PC-3 (cell line): Measurements from ENCODE around the gene BLNK. TPM values are rescaled to one million over a fixed set of nuclear protein-coding genes. Genes with fewer than 3 reads are reported as not detected.

Source experiments
- ATAC-seq: fragments of 200-7000 bp; cut with Tn5 transposase; 2 replicates; pipeline ENCODE4 v1.9.1; 2020; ENCODE audit warnings: mild to moderate bottlenecking, moderate library complexity
- BruUV-seq: library from RNA; stranded (reverse); fragments of 400-500 nt; replicated peaks from 2 replicates; lab custom pipeline; 2021; lab: Mats Ljungman, UMichigan
- CTCF ChIA-PET: fragments of 300-600 bp; sonication (Branson Sonifier 250); formaldehyde crosslinking; loops from one replicate; lab custom pipeline; 2022; ENCODE audit warnings: antibody characterized with exemption; lab: Charles Lee
- POLR2A ChIA-PET: fragments of 300-600 bp; sonication (Branson Sonifier 250); formaldehyde crosslinking; loops from one replicate; lab custom pipeline; 2022; ENCODE audit warnings: antibody characterized with exemption; ENCODE audit not compliant: unreplicated experiment; lab: Charles Lee
- DNase-seq: peaks from one replicate; pipeline ENCODE4 v3.0.0-alpha.2; 2015
- H2AFZ ChIP-seq: fragments of 300-600 bp; sonication (generic); 2 replicates; pipeline ENCODE4 v1.6.0; 2016; ENCODE audit warnings: antibody characterized with exemption, low read length
- H3F3A ChIP-seq: fragments of 300-600 bp; sonication (generic); one replicate; pipeline ENCODE4 v1.6.0; 2017; ENCODE audit warnings: antibody characterized with exemption, low read length, control low read depth, mild to moderate bottlenecking; ENCODE audit not compliant: unreplicated experiment
- H3K27ac ChIP-seq: fragments of 300-600 bp; sonication (generic); 2 replicates; pipeline ENCODE4 v1.5.1; 2016; ENCODE audit warnings: mild to moderate bottlenecking, low read length
- H3K27me3 ChIP-seq: fragments of 300-600 bp; sonication (generic); 2 replicates; pipeline ENCODE4 v1.6.1; 2016; ENCODE audit warnings: low read length, mixed read lengths
- H3K36me3 ChIP-seq: fragments of 300-600 bp; sonication (generic); 2 replicates; pipeline ENCODE4 v1.6.1; 2016; ENCODE audit warnings: low read depth, mixed run types, low read length, mixed read lengths
- H3K4me1 ChIP-seq: fragments of 300-600 bp; sonication (generic); 2 replicates; pipeline ENCODE4 v1.5.1; 2016; ENCODE audit warnings: low read length; ENCODE audit not compliant: insufficient read depth
- H3K4me2 ChIP-seq: fragments of 300-600 bp; sonication (generic); 2 replicates; pipeline ENCODE4 v1.6.0; 2016; ENCODE audit warnings: low read length
- H3K4me3 ChIP-seq: fragments of 300-600 bp; sonication (generic); 2 replicates; pipeline ENCODE4 v1.5.1; 2016; ENCODE audit warnings: mild to moderate bottlenecking, low read length, mixed read lengths
- H3K79me2 ChIP-seq: fragments of 300-600 bp; sonication (generic); 2 replicates; pipeline ENCODE4 v1.6.1; 2017; ENCODE audit warnings: low read length, mixed read lengths
- H3K9ac ChIP-seq: fragments of 300-600 bp; sonication (generic); 2 replicates; pipeline ENCODE4 v1.6.0; 2016; ENCODE audit warnings: mild to moderate bottlenecking, low read length
- H3K9me2 ChIP-seq: fragments of 300-600 bp; sonication (generic); replicated peaks from 2 replicates; pipeline ENCODE4 v1.6.1; 2016; ENCODE audit warnings: mixed run types, low read length, mixed read lengths
- H3K9me3 ChIP-seq: fragments of 300-600 bp; sonication (generic); 2 replicates; pipeline ENCODE4 v1.6.1; 2016; ENCODE audit warnings: low read length, mixed read lengths
- H4K20me1 ChIP-seq: fragments of 300-600 bp; sonication (generic); 2 replicates; pipeline ENCODE4 v1.6.1; 2016; ENCODE audit warnings: low read length, mixed read lengths
- EZH2 ChIP-seq: fragments of 300-600 bp; sonication (generic); IDR thresholded peaks from one replicate; pipeline ENCODE4 v1.6.1; 2017; ENCODE audit warnings: antibody characterized with exemption, mild to moderate bottlenecking, low read length; ENCODE audit not compliant: unreplicated experiment
- EZH2phosphoT487 ChIP-seq: fragments of 300-600 bp; sonication (generic); IDR thresholded peaks from 2 replicates; pipeline ENCODE4 v1.6.1; 2018; ENCODE audit warnings: mild to moderate bottlenecking, antibody characterized with exemption, low read length, borderline replicate concordance
- intact Hi-C: fragments of 100-400 bp; cut with micrococcal nuclease; formaldehyde crosslinking; loops from 2 replicates; pipeline ENCODE4 v1.9.0; 2023
- total RNA-seq: library from RNA; depleted of rRNA; stranded (reverse); fragments of >200 nt; gene quantifications from 2 replicates; pipeline ENCODE4 v1.2.3, GENCODE V29; 2014
- TF ChIP-seq, protein P1 (sequence below): fragments of 300-600 bp; sonication (generic); conservative IDR thresholded peaks from 2 replicates; pipeline ENCODE4 v1.5.1; 2017; ENCODE audit warnings: antibody characterized with exemption, low read depth, mild to moderate bottlenecking, low read length

The BLNK gene
- total RNA-seq, 1 experiment from 2014 or later, result not detected

- H3K79me2 ChIP-seq, result no peaks in the 10 kb centered on the region
- H3K4me1 ChIP-seq, result no peaks in the 10 kb centered on the region
- no peak for ATAC-seq
- H3K4me3 ChIP-seq, result no peak overlapping the region
- no peaks in the 10 kb centered on the region for H3K9me2 ChIP-seq
- intact Hi-C loops, result no loop called here
- no peaks in the 10 kb centered on the region for H4K20me1 ChIP-seq
- no peaks in the 10 kb centered on the region for H3K9me3 ChIP-seq
- no peak overlapping the region for H2AFZ ChIP-seq
- H3K9ac ChIP-seq, result no peak overlapping the region
- H3F3A ChIP-seq, result no peaks in the 10 kb centered on the region
- H3K36me3 ChIP-seq, result no peaks in the 10 kb centered on the region
- no TSS peak for BruUV-seq
- ChIA-PET POLR2A (no interaction called here), CTCF (no interaction called here)
- H3K27ac ChIP-seq, result no peak overlapping the region
- no peak for DNase-seq
- H3K27me3 ChIP-seq, result peaks cover 42% of the 10 kb centered on the region; the same call in 1 of the 2 replicates
- no peak overlapping the region for H3K4me2 ChIP-seq
- TF ChIP-seq EZH2 (no peak), EZH2phosphoT487 (no peak)
- TF ChIP-seq, protein P1, sequence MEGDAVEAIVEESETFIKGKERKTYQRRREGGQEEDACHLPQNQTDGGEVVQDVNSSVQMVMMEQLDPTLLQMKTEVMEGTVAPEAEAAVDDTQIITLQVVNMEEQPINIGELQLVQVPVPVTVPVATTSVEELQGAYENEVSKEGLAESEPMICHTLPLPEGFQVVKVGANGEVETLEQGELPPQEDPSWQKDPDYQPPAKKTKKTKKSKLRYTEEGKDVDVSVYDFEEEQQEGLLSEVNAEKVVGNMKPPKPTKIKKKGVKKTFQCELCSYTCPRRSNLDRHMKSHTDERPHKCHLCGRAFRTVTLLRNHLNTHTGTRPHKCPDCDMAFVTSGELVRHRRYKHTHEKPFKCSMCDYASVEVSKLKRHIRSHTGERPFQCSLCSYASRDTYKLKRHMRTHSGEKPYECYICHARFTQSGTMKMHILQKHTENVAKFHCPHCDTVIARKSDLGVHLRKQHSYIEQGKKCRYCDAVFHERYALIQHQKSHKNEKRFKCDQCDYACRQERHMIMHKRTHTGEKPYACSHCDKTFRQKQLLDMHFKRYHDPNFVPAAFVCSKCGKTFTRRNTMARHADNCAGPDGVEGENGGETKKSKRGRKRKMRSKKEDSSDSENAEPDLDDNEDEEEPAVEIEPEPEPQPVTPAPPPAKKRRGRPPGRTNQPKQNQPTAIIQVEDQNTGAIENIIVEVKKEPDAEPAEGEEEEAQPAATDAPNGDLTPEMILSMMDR, result no peak
Observed at GRCh38 chr10:96263669-96264068, 7.7 kb downstream of the BLNK start.

DNA sequence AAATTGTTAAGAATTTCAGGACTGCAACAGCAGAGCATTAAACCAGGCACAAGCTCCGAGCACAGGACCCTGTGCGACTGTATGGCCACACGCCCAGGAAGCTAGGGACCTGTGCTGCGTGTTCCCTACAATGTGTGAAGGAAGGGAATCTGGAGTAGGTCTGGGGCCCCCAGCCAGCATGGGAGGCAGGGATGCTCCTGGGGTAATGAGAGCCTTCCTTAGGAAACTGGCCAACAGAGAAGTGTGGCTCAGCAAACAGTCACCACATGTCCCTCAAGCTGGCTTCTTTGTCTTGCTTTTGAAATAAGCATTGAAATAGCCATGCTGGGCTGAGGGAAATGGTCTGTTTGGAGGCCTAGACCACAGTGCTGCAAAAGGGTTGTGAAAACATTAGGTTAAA, 8.2 kb downstream of the BLNK start:
- no peaks in the 10 kb centered on the region for H3K9me3 ChIP-seq
- H3K27me3 ChIP-seq, result peaks cover 42% of the 10 kb centered on the region; the same call in 1 of the 2 replicates
- H3F3A ChIP-seq, result no peaks in the 10 kb centered on the region
- ChIA-PET POLR2A (no interaction called here), CTCF (no interaction called here)
- no peaks in the 10 kb centered on the region for H3K36me3 ChIP-seq
- no peak overlapping the region for H3K9ac ChIP-seq
- no peak overlapping the region for H3K4me3 ChIP-seq
- H3K4me1 ChIP-seq, result no peaks in the 10 kb centered on the region
- intact Hi-C loops, result no loop called here
- H3K27ac ChIP-seq, result no peak overlapping the region
- no peak overlapping the region for H2AFZ ChIP-seq
- DNase-seq (no peak), ATAC-seq (no peak)
- no peak overlapping the region for H3K4me2 ChIP-seq
- H4K20me1 ChIP-seq, result no peaks in the 10 kb centered on the region
- TF ChIP-seq, protein P1, result no peak
- TF ChIP-seq EZH2, result no peak
- TF ChIP-seq EZH2phosphoT487, result no peak
- no peaks in the 10 kb centered on the region for H3K9me2 ChIP-seq
- H3K79me2 ChIP-seq, result no peaks in the 10 kb centered on the region
- no TSS peak for BruUV-seq

DNA sequence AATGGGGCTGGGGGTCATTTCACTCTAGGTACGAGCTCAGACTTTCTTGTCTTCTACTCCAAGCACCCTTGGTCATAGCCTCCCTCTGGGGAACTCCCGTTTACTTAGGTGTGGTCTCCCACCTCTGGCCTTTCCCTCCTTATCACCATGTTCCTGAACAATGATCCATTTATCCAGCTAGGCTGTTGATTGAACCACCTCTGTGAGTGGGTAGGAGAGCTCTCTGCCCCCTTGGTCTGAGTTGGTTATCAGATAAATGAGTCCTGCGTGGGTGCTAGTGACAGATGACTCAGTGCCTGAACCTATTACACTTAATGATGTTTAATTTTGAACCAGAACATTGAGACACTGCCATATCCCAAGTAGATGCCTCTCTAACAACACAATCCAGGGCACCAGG, 9.4 kb downstream of the BLNK start:
- Histone ChIP-seq H3K9me2 (no peaks in the 10 kb centered on the region), H3K4me3 (no peak overlapping the region), H3K9ac (no peak overlapping the region), H3K4me2 (no peak overlapping the region), H3K36me3 (no peaks in the 10 kb centered on the region), H3K27me3 (peaks cover 42% of the 10 kb centered on the region; the same call in 1 of the 2 replicates), H3K4me1 (no peaks in the 10 kb centered on the region), H3F3A (no peaks in the 10 kb centered on the region), H2AFZ (no peak overlapping the region), H4K20me1 (no peaks in the 10 kb centered on the region), H3K79me2 (no peaks in the 10 kb centered on the region), H3K27ac (no peak overlapping the region), H3K9me3 (no peaks in the 10 kb centered on the region)
- intact Hi-C loops, result no loop called here
- ATAC-seq (no peak), DNase-seq (no peak)
- POLR2A ChIA-PET, result interaction anchor here (0.6 kb wide), 1 partner anchor 114 kb away, joined by 3 read pairs; no protein-coding TSS in a partner anchor
- no TSS peak for BruUV-seq
- TF ChIP-seq EZH2phosphoT487 (no peak), EZH2 (no peak)
- TF ChIP-seq, protein P1, result no peak
- CTCF ChIA-PET, result no interaction called here
